HG02884 (cell line): ENCODE data around the gene AGK.
A peak's percentile ranks its signal among the peaks of the same experiment; 100 is the strongest.

ENCODE experiments used
- ATAC-seq: cut with Tn5 transposase; IDR thresholded peaks from one replicate; pipeline ENCODE4 v1.9.1; 2021; ENCODE audit warnings: mild to moderate bottlenecking, moderate library complexity; ENCODE audit not compliant: unreplicated experiment

Gene AGK

GRCh38 chr7:141700848-141701371, 149.7 kb downstream of the AGK start:
- no peak for ATAC-seq

DNA sequence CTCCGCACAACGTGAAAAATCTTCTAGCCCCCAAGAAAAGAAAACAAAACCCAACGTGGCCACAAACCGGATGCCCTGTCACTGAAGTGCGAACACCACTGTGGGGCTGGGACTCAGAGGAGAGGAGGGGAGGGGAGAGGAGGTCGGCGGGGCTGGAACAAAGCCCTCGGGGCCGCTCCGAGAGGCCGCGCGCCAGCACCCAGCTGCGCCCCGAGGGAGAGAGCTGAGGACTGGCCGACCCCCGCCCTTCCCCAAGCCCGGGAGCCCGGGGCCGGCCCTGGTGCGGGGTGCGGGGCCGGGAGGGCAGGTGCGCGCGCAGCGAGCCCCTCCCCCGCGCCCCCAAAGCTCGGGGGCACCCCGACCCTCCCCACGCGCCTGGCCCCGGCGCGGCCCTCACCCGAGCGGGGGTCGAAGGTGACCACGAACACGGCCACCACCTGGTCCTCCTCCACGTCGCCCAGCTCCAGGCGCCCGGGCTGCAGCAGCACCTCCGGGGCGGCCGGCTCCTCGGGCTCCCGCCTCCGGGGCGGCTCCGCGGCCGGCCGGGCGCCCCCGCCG, 150.4 kb downstream of the AGK start:
- ATAC-seq, result peak; percentile 67

- peak; percentile 64 for ATAC-seq
These were observed 150.9 kb downstream of the AGK start, which contains the start of gene DENND11 for GRCh38 chr7:141702047-141702567. Gene DENND11 (minus strand): TSS chr7:141702166. CDS start chr7:141702153, 13 bp downstream.

DNA sequence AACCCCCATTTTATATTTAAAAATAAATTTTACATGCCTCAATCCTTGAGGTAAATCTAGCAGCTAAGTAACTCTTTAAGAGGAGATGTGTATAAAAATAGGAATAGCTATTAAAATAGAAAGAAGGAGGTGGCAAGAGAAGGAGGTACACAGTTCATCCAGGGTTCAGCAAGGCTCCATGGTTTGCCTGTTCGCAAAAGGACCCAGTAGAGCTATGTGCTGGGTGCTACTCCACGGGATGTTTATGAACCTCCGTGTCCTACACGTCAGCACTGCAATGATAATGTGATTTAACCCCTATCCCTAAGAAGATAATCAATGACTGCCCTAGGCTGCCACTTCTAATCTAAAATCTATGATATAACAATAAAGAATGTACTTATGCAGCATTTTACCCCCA, 151.7 kb downstream of the AGK start:
- ATAC-seq, result no peak

GRCh38 chr7:141704112-141704511, 152.9 kb downstream of the AGK start:
- ATAC-seq, result no peak

GRCh38 chr7:141704741-141705140, 153.5 kb downstream of the AGK start:
- no peak for ATAC-seq
